NCI-H2196 (cell line): Measurements from ENCODE around the gene RASSF7.
"Not testable (repeated sequence)": the region's sequence is repeated elsewhere in the genome, so short reads cannot be mapped to it uniquely, and the experiment has no call there.

Source experiments
- DNase-seq: peaks from one replicate; lab custom pipeline; 2025; ENCODE audit not compliant: unreplicated experiment; lab: John Stamatoyannopoulos, UW

The RASSF7 gene

DNA sequence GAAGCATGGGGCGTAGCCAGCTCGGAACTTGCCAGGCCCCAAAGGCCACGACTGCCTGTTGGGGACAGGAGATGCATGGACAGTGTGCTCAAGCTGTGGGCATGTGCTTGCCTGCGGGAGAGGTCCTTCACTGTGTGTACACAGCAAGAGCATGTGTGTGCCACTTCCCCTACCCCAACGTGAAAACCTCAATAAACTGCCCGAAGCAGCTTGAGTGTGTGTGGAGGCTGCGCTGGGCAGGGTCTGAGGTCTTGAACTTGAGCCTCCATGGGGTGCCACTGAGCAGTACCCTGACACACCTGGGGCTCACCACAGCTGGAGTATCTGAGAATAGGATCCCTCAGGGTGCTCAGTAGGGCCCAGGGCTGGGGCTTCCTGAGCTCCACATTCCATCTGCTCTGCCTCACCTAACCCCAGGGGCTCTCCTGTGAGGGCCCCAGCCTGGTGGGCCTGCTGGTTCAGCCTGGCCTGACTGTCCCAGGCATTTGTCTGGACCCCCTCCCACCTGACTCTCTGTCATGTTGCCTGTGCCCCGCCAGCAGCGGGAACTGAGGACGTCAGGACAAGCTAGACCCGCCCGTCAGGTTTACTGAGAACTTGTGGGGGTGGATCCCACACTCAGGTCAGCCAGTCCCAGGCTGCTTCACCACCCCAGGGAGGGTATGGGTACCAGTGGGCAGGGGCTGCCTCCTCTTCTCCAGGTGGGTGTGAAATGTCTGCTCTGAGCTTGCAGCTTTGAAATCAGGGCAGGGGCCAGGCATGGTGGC, 3.2 kb downstream of the RASSF7 start:
- no peak for DNase-seq

DNA sequence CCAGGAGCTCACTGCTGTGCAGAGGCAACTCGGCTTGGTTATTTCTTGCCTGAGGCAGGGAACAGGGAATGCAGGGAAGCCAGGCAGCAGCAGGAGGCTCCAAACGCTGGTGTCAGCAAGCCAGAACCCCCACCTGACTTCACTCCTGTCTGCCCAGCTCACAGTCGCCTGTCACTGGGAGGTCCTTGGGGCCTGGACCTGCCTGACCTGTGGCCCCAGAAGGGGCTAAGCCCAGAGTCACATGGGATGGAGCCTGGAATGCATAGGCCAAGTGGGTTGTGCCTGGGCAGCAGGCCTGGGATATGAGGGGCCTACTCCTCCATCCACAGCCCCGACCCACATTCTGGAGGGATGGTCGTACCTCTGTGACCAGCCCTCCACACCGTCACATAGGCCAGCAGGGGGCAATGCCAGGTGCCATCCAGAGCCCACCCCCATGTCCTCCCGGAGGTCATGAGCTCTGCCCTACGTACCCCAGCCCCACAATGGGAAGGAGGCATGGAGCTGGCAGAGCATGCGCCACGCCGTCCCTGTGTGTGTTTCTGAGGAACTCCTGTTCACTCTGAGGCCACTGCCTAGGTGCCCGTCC, 5.2 kb downstream of the RASSF7 start:
- DNase-seq, result no peak

DNA sequence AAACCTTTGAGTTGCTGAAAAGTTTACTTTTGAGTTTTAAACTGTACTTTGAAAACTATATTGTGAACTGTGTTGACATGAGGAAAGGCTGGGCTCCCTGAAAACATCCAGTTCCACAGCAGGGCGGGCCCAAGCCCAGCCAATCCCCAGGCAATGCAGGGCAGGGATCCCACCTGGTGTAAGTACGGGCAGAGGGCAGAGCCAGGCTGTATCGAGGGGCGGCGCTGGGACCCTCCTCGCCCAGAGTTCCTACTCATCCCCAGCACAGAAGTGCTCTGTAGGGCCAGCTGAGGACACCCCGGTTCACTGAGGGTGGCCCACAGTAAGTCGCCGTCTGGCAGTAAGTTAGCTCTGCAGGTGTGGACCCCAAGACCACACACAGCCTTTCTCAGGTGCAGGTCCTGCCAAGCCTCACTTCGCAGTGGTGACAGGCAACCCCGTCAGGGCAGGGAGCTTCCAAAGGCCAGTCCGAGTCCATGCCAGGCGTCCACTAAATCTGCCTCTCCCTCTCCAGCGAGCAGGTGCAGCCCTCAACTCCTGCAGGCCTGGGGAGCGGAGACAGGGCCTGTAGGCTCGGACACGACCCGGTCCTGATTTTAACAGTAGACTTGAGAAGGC, 6.3 kb downstream of the RASSF7 start:
- DNase-seq, result no peak

DNA sequence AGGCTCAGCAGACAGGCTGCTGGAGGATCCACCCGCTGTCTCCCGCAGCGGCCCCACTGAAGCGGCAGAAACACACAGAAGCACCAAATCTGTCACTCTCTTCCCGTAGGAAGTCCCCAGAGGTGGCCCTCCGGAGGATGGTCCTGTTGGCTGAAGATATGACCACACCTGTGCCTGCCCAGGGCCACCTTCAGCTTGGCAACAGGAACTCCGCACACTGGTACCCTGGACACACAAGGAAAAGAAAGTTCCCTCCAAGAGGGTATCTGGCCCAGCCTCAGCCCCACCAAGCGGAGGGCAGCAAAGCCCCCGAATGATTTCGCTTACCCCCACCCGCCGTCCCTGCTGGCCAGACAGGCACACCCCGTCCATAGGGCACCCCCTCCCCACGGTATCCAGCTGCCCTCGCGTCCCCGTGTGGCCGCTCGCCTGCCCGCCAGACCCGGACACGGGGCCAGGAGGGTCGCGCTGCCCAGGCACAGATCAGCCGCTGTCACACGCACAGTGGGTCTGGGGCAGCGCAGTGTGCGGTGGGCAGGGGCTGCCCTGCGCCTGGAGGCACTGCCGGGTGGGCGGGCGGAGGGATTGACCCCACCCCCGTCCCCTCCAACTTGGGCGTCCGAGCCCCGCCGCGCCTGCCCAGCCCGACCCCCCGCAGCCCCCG, 7.0 kb downstream of the RASSF7 start:
- no peak for DNase-seq

DNA sequence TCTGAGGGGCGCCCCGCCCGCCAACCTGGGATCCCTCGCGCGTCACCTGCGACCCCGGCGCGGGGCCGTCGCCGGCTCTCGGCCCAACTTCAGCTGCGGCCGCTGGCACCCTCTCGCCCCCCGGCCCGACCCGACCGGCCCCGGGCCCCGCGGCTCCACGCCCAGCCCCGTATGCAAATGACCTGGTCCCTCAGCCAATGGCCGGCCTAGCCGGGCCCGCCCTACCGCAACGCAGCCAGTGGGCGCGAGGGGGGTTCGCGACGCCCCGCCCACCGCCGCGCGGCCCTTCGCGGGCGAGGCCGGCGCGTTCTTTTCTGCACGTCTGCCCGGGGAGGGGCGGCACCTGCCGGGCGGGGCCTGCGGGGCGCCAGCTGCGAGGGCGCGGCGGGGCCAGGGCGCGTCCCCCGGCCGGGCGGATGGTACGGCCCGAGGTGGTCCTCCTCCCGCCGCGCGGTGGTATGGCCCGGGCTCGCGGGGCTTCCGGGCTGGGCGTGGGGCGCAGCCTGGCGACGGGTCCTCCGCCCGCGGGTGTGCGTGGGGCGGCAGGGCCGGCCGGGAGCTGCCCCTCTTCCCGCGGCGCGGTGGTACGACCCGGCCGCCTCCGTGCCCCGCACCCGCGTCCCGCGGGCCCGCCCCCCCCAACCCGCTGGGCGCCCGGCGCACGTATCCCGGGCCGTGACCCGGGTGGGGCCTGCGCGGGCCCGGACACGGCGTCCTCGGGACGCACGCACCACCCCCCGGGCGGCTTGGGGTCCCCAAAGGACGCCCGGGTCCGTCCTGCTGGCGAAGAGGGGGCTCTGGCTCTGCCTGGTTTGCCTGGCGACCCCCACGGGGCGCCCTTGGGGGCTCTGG, 7.8 kb downstream of the RASSF7 start:
- DNase-seq, result peak; percentile 98

DNA sequence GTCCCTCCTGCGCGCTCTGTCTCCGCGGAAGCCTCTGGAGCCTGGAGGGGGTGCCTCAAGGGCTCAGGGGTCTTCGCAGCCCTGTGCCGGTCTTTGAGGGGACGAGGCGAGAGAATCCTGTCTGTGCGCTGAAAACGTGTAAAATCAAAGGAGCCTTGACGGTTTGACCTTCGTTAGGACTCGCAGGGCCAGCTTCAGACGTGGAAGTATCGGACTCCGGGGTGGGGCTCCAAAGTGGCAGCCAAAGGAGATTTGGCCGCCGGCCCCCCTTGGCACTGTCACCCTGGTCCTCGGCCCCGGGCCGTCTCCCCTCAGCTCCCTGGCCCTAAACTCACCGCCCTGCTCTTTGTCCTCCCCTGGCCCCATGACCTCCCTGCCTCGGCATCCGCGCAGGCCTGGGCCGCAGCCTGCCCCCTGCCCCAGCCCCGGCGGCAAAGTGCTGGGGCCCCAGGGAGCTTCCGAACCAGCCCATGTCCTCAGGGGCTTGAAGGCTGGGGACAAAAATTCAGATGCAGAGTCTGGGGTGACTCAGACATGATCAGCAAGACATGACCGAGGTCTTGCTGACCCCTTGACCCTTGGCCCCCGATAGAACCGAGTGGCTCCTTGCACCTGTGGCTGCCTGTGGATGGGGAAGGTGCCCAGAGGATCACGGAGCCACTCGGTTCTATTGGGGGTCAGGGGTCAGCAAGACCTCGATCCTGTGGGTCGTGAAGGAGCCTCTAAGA, 8.6 kb downstream of the RASSF7 start:
- no peak for DNase-seq

DNA sequence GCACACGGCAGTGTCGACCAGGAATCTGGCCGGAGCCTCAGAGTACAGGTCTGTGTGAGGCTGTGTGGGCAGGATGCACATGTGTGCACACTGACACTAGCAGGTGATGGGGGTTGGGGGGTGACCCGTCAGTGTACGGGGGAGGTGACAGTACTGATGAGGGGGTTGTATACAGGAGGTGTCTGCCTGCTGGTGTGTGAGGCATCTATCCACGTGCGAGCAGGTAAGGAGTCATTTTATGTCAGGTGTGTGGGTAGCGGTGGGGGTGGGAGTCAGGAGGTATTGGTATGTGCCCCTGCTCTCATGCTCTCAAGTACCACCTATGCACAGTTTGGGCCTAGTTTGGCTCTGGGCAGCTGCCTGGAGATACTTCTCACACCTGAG, 11.0 kb downstream of the RASSF7 start:
- no peak for DNase-seq

DNA sequence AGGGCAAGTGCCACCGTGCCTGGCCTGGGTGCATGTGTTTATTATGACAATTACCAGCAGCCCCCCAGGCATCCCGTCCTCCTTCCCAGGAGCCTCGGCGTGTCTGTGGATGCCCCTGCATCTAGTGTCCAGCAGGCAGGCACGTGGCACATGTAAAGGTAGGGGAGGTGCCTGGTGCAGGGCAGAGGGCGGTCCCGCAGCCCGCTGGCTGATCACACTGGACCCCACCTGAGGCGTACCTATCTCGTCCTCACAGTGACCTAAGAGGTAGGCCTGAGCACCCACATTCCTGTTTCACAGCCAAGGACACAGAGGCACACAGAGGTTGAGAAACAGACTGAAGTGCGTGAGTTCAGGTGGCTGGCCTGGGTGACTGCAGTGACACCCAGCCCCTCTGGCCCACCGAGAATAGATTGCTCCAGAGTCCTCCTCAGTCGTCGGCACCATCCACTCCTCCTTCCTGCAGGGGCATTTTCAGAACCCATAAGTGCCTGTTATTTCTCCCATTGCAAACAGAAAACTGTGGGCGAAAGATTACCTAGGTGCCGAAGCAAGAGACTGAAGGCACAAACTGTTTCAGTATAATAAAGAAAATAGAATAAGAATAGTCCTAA, 12.5 kb downstream of the RASSF7 start:
- no peak for DNase-seq

DNA sequence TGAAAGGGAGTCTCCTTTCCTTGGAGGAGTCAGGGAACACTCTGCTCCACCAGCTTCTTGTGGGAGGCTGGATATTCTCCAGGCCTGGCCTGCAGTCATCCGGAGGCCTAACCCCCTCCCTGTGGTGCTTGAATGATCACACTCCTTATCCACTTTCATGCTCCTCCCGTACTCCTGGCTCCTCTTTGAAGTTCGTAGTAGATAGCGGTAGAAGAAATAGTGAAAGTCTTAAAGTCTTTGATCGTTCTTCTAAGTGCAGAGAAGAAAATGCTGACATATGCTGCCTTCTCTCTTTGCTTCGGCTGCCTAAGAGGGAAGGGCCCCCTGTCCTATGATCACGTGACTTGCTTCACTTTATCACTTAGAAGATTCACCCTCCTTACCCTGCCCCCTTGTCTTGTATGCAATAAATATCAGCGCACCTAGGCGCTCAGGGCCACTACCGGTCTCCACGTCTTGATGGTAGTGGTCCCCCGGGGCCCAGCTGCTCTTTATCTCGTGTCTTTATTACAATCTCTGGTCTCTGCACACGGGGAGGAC, 13.3 kb downstream of the RASSF7 start:
- DNase-seq, result not testable (repeated sequence)

DNA sequence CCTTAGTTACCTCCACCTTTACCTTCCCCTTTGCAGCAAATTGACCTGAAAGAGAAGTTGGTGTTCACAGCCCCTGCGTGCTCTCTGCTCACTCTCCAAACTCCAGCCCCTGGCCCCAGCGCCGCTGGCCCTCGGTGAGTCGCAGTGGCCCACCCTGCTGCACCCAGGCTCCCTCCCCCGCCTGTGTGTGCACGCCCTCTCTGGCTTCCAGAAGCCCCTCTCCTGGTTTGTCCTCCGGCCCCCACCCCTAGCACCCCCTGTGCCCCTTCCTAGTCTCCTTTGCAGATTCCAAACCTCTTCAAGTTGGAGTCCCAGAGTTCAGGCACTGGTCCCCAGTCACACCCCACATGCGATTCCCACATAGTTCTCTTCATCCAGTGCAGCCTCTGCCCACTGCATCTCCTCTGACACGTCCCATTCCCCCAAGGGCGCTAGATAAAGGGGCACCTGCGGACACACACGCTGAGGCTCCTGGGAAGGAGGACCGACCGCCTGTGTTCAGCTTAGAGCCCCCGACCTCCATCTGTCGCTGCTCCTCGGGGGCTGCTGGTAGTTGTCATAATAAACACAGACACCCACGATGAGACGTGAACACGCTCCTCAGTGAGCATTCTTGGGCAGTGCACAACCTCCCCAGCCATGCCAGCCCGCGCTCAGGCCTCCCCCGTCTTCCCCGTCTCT, 14.0 kb downstream of the RASSF7 start:
- no peak for DNase-seq

DNA sequence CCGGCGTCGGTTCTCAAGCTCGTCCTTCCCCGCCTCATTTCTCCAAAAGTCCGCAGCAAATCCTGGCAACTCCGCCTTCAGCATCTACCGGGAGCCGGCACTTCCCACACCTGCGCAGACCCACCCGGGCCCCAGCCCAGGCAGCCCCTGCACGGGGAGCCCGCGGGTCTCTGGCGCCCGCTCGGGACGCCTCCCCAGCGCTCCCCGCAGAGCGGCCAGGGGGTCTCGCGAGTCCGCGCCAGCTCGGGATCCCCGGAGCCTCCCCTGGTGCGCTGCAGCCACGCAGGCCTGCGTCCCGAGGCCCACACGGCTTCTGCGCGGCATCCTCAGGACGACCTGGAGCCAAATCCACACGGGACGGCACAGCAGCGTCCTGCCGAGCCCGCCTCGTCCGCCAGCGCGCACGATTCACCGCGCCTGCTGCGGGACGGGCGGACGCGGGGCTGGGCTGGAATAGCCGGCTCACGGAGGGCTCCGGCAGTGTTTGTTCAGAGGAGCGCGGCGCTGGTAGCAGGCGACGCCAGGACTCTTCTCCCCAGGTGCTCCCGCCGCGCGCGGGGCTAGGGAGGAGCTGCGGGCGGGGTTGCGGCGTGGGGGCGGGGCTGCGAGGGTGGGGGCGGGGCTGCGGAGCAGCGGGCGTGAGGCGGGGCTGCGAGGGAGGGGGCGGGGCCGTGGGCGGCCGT, 14.7 kb downstream of the RASSF7 start:
- DNase-seq, result peak; percentile 85

DNA sequence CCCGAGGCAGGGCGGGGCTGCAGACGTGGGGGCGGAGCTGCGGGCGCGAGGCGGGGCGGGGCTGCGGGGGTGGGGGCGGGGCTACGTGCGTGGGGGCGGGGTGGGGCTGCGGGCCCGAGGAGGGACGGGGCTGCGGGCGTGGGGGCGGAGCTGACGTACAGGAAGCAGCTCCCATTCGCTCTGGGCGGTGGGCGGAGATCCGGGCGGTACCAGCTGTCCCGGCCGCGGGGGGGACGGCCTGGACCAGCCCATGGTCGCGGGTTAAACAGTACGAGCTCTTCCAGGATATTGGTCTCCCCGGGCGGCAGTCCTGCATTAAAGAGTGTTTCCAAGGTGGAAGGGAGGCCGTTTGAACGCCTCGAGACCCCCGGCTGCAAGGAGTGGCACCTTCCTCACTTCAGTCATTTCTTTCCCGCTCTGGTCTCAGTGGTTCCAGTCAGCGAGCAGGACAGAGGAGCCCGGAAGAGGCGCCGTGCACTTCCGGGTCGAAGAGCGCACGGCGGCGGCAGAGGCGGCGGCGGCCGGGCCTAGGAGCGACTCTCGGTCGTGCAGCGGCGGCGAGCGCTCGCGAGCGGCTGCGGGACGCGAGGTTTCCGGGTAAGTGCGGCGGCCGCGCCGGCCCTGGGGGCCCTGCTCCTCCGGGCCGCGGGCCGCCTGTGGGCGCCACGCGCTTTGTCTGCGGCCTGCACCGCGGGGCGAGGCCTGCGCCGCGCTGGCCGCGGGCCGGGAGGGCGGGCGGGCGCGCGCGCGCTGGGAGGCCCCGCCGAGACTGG, 15.4 kb downstream of the RASSF7 start, which contains the start of gene PHRF1:
TSS of gene PHRF1 (plus strand) at position 475 of the 773 bp plus-strand sequence. CDS start 5,043 bp downstream, outside the sequence.
- DNase-seq, result peak; percentile 90

DNA sequence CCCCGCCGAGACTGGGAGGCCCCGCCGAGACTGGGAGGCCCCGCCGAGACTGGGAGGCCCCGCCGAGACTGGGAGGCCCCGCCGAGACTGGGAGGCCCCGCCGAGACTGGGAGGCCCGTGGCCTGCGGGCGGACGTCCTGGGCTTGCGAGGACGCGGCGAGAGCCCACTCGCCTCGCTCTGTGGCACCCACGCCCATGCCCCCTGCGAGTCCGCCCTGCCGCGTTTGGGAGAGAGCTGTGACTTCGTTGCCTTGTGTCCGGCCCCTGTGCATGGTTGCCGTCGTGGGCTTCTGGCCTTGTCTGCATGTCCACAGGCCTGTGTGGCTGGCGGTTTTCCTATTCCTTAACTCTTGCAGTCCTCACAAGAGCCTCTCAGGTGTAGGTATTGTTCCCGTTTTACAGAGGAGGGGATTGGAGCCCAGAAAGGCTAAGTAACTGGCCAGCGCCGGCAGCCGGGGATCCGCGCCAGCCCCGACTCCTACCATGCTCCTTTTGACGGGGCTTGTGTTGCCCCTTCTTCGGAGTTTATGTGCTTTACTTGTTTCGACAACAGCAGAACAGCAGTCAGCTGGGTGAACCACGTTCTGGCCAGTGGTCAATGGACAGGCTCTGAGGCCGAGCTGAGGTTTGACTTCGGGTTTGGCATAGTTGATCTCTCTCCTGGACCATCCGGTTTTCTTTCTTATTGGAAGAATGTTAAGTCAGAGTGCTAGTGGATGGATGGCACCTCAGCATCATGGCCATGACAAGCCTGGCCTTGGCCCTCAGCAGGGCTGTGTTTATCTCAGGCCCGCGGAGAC, 16.2 kb downstream of the RASSF7 start:
- no peak for DNase-seq

DNA sequence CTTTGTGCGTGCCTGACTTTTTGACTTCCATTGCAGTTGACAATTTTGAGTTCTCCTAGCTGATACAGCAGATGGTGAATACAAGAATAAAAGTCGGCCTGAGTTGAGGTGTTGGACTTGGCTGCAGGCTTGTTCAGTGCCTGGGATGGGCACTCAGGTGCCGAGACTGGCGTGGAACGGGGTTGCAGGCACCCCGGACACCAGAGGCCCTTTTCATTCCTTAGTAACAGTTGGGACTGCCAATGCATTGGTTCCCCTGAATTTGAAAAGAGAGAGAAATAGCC, 16.8 kb downstream of the RASSF7 start:
- no peak for DNase-seq

DNA sequence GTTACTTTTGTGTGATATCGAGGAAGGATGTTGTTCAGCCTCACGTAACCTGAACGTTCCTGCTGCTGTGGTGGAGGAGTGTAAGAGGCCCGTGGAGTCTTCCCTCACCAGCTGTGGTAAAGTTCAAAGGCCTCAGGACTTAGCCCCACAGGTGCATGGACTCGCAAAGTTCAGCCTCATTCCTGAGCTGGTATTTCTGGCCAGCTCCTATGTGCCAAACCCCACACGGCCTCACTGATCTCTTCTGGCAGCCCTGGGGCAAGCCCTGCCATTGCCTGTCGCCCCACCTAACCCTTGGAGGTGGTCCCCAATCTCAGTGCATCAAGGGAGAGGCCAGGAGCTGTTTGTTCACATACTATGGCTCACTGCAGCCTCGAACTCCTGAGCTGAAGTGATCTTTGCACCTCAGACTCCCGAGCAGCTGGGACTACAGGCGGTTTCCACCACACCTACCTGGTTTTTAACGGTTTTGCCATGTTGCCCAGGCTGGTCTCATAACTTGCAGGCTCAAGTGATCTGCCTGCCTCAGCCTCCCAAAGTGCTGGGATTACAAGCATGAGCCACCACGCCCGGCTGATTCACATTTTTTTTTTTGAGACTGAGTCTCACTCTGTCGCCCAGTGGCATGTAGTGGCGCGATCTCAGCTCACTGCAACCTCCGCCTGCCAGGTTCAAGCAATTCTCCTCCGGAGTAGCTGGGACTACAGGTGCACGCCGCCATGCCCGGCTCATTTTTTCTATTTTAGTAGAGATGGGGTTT, 17.7 kb downstream of the RASSF7 start:
- DNase-seq, result no peak
